ENCODE measurements around the gene CDH23.

DNA sequence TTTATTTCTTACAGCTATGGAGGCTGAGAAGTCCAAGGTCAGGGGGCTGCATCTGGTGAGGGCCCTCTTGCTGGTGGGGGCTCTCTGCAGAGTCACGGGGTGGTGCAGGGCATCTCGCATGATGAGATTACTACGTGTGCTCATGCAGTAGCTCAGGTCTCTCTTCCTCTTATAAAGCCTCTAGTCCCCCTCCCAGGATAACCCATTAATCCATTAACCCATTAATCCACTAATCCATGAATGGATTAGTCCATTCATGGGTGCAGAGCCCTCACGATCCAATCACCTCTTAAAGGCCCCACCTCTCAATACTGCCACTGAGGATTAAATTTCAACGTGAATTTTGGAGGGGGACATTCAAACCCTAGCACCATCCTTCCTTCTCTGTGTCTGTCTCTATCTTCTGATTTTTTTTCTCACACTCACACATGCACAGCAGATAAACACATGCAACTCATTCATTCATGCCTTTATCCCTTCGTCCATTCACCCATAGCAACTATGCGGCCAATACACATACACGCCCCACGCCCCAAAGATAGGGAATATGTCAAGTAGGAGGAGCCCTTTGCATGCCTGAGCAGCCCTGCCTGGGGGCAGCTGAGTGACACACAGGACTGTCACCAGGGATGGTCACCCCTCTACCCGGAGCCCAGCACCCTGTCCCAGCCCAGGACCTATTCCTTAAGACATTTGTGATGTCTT is 236.3 kb downstream of the CDH23 start:
- TF ChIP-seq CTCF (IDR thresholded peaks at IDR 0.05) (no peak), POLR2A (IDR thresholded peaks at IDR 0.05) (no peak), POLR2AphosphoS5 (IDR thresholded peaks at IDR 0.05) (no peak), EP300 (IDR thresholded peaks at IDR 0.05; ENCODE audit: low read depth) (no peak)

Data from transverse colon (tissue), 4 donors.